ENCODE measurements around the gene CDH16.

CDH16 gene

DNA sequence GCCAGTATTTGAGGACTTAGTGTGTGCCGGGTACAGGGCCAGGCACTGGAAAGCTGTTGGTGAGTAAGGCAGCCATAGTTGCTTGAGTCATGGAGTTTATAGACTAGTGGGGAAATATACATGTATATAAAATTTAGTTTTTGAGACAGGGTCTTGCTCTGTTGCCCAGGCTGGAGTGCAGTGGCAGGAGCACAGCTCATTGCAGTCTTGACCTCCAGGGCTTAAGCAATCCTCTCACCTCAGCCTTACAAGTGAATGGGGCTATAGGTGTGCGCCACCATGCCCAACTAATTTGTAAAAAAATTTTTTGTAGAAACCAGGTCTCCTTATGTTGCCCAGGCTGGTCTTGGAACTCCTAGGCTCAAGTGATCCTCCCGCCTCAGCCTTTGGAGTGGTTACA, 36.0 kb downstream of the CDH16 start:
- Histone ChIP-seq H3K4me3 (replicated peaks; ENCODE audit: insufficient read depth, low read length) (no peak overlapping the region), H3K27me3 (ENCODE audit: insufficient read depth, poor library complexity, severe bottlenecking) (no peaks in the 10 kb centered on the region), H3K27ac (replicated peaks) (no peak overlapping the region)
- DNase-seq (ENCODE audit: low read depth in 1 of 2, low spot score in 1 of 2), result no peak
- TF ChIP-seq, protein P1, sequence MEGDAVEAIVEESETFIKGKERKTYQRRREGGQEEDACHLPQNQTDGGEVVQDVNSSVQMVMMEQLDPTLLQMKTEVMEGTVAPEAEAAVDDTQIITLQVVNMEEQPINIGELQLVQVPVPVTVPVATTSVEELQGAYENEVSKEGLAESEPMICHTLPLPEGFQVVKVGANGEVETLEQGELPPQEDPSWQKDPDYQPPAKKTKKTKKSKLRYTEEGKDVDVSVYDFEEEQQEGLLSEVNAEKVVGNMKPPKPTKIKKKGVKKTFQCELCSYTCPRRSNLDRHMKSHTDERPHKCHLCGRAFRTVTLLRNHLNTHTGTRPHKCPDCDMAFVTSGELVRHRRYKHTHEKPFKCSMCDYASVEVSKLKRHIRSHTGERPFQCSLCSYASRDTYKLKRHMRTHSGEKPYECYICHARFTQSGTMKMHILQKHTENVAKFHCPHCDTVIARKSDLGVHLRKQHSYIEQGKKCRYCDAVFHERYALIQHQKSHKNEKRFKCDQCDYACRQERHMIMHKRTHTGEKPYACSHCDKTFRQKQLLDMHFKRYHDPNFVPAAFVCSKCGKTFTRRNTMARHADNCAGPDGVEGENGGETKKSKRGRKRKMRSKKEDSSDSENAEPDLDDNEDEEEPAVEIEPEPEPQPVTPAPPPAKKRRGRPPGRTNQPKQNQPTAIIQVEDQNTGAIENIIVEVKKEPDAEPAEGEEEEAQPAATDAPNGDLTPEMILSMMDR (IDR thresholded peaks at IDR 0.05; ENCODE audit: insufficient read depth, low read length), result no peak
- TF ChIP-seq, protein P2, sequence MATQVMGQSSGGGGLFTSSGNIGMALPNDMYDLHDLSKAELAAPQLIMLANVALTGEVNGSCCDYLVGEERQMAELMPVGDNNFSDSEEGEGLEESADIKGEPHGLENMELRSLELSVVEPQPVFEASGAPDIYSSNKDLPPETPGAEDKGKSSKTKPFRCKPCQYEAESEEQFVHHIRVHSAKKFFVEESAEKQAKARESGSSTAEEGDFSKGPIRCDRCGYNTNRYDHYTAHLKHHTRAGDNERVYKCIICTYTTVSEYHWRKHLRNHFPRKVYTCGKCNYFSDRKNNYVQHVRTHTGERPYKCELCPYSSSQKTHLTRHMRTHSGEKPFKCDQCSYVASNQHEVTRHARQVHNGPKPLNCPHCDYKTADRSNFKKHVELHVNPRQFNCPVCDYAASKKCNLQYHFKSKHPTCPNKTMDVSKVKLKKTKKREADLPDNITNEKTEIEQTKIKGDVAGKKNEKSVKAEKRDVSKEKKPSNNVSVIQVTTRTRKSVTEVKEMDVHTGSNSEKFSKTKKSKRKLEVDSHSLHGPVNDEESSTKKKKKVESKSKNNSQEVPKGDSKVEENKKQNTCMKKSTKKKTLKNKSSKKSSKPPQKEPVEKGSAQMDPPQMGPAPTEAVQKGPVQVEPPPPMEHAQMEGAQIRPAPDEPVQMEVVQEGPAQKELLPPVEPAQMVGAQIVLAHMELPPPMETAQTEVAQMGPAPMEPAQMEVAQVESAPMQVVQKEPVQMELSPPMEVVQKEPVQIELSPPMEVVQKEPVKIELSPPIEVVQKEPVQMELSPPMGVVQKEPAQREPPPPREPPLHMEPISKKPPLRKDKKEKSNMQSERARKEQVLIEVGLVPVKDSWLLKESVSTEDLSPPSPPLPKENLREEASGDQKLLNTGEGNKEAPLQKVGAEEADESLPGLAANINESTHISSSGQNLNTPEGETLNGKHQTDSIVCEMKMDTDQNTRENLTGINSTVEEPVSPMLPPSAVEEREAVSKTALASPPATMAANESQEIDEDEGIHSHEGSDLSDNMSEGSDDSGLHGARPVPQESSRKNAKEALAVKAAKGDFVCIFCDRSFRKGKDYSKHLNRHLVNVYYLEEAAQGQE (IDR thresholded peaks at IDR 0.05; ENCODE audit: insufficient replicate concordance, low read depth), result no peak
- no peak for TF ChIP-seq GABPA (IDR thresholded peaks at IDR 0.05; ENCODE audit: low read depth)
- no peak for TF ChIP-seq SPI1 (IDR thresholded peaks at IDR 0.05; ENCODE audit: borderline replicate concordance, low read depth)
- no peak for TF ChIP-seq POLR2AphosphoS5 (IDR thresholded peaks at IDR 0.05; ENCODE audit: low read depth)

DNA sequence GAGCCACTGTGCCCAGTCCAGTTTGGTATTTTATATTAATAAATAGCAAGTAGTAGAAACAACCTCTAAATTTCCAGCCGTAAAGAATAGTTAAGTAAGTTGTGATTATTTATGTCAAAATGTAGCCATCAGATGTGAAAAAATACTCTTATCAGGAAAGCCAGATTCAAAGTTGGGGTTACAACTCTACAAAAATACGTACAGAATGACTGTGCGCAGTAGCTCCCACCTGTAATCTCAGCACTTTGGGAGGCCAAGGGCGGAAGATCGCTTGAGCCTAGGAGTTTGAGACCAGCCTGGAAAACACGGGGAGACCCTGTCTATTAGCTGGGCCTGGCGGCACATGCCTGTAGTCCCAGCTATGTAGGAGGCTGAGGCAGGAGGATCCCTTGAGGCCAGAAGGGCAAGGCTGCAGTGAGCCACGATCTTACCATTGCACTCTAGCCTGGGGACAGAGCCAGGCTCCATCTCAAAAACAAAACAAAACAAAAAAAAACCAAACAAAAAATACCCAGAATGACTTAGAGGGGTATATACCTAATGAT, 36.6 kb downstream of the CDH16 start:
- TF ChIP-seq, protein P2 (IDR thresholded peaks at IDR 0.05; ENCODE audit: insufficient replicate concordance, low read depth), result no peak
- TF ChIP-seq GABPA (IDR thresholded peaks at IDR 0.05; ENCODE audit: low read depth), result no peak
- TF ChIP-seq, protein P1 (IDR thresholded peaks at IDR 0.05; ENCODE audit: insufficient read depth, low read length), result no peak
- no peak for DNase-seq (ENCODE audit: low read depth in 1 of 2, low spot score in 1 of 2)
- Histone ChIP-seq H3K4me3 (replicated peaks; ENCODE audit: insufficient read depth, low read length) (no peak overlapping the region), H3K27me3 (ENCODE audit: insufficient read depth, poor library complexity, severe bottlenecking) (no peaks in the 10 kb centered on the region), H3K27ac (replicated peaks) (no peak overlapping the region)

DNA sequence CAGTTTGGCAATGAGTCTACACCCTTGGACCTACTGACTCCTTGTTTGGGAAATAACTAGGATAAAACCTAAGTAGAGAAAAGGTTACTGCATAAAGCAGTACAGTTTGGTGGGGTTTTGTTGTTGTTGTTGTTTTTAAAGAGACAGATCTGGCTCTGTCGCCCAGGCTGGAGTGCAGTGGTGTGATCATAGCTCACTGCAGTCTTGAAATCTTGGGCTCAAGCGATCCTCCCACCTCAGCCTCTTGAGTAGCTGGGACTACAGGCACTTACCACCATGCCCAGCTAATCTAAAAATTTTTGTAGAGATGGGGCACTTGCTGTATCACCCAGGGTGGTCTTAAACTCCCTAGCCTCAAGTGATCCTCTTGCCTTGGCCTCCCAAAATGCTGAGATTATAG, 37.1 kb downstream of the CDH16 start:
- DNase-seq (ENCODE audit: low read depth in 1 of 2, low spot score in 1 of 2), result no peak
- TF ChIP-seq SPI1 (IDR thresholded peaks at IDR 0.05; ENCODE audit: borderline replicate concordance, low read depth) (no peak), POLR2AphosphoS5 (IDR thresholded peaks at IDR 0.05; ENCODE audit: low read depth) (no peak), GABPA (IDR thresholded peaks at IDR 0.05; ENCODE audit: low read depth) (no peak)
- TF ChIP-seq, protein P1 (IDR thresholded peaks at IDR 0.05; ENCODE audit: insufficient read depth, low read length), result no peak
- TF ChIP-seq, protein P2 (IDR thresholded peaks at IDR 0.05; ENCODE audit: insufficient replicate concordance, low read depth), result no peak
- no peak overlapping the region for H3K27ac ChIP-seq (replicated peaks)

More for the DNA sequence above, 37.1 kb downstream of the CDH16 start:
- Histone ChIP-seq H3K4me3 (replicated peaks; ENCODE audit: insufficient read depth, low read length) (peak overlapping the region; percentile 99), H3K27me3 (ENCODE audit: insufficient read depth, poor library complexity, severe bottlenecking) (no peaks in the 10 kb centered on the region)

Measured in HL-60 (cell line).